Upper lobe of left lung (tissue), 6 donors: ENCODE results near the gene FA2H. TPM values are rescaled to one million over a fixed set of nuclear protein-coding genes. Genes with fewer than 3 reads are reported as not detected.
"Not testable (repeated sequence)": the region's sequence is repeated elsewhere in the genome, so short reads cannot be mapped to it uniquely, and the experiment has no call there.

ENCODE experiments used
- ATAC-seq, 2 donors: fragments of 200-7000 bp; cut with Tn5 transposase; one replicate each; pipeline ENCODE4 v1.9.1; 2022; ENCODE audit warnings: mild to moderate bottlenecking in 2 of 2, moderate library complexity in 2 of 2; ENCODE audit not compliant: low FRiP score in 2 of 2
- DNase-seq, 2 donors: peaks; one replicate each; pipeline ENCODE4 v3.0.0-alpha.2; 2019 to 2020
- H3K27ac ChIP-seq, 4 donors: fragments of 200-600 bp; sonication (generic); one replicate each; pipeline ENCODE4 v1.5.1; 2016 to 2019
- H3K27me3 ChIP-seq, 4 donors: fragments of 200-600 bp; sonication (generic); one replicate each; pipeline ENCODE4 v1.5.1; 2017 to 2019
- H3K36me3 ChIP-seq, 4 donors: fragments of 200-600 bp; sonication (generic); one replicate each; pipeline ENCODE4 v1.5.1; 2016 to 2019
- H3K4me1 ChIP-seq, 4 donors: fragments of 200-600 bp; sonication (generic); one replicate each; pipeline ENCODE4 v1.5.1; 2018 to 2019
- H3K4me3 ChIP-seq, 4 donors: fragments of 200-600 bp; sonication (generic); one replicate each; pipeline ENCODE4 v1.5.1; 2017 to 2019; ENCODE audit warnings: mild to moderate bottlenecking in 2 of 4, moderate library complexity in 1 of 4
- H3K9me3 ChIP-seq, 4 donors: fragments of 200-600 bp; sonication (generic); one replicate each; pipeline ENCODE4 v1.5.1; 2018 to 2019
- EP300 ChIP-seq, 4 donors: sonication (generic); formaldehyde crosslinking; IDR thresholded peaks; one replicate each; pipeline ENCODE4 v1.5.1; 2017; ENCODE audit warnings: antibody characterized with exemption in 4 of 4, control low read depth in 2 of 4
- POLR2A ChIP-seq, 4 donors: fragments of 450-650 bp; IDR thresholded peaks; one replicate each; pipeline ENCODE4 v1.5.1; 2016 to 2017; ENCODE audit warnings: antibody characterized with exemption in 4 of 4, mild to moderate bottlenecking in 2 of 4
- POLR2AphosphoS5 ChIP-seq, 2 donors: sonication (generic); formaldehyde crosslinking; IDR thresholded peaks; one replicate each; pipeline ENCODE4 v1.5.1; 2017; ENCODE audit warnings: antibody characterized with exemption in 2 of 2
- WGBS, 2 donors: methylation state at CpG; one replicate each; pipeline ENCODE4 v1.1.5; 2017 to 2018; 5-methylcytosine and 5-hydroxymethylcytosine counted together
- total RNA-seq, 6 donors: library from RNA; depleted of rRNA in 4 of 6; stranded (reverse); fragments of >200 nt in 4 of 6; gene quantifications; one replicate each; pipeline versions ENCODE4 v1.1.0 to v1.2.1, GENCODE V29; 2016 to 2021
- TF ChIP-seq, protein P1 (sequence below), 6 experiments: fragments of 450-650 bp in 4 of 6; fragments of 200-600 bp in 2 of 6; sonication (generic) in 2 of 6; IDR thresholded peaks; one replicate each; pipeline ENCODE4 v1.5.1; 2016 to 2019; ENCODE audit warnings: antibody characterized with exemption in 6 of 6
- donor health status: DM: no; HTN: no; CAD: no; lungs with moderate emphysema.
- donor health status: DM: no; HTN: yes; CAD: no; lungs with severe emphysema.

FA2H gene
- total RNA-seq, 6 donors from 2014 or later = 1.4 to 6.8 (median 2.3) TPM

- H3K9me3 ChIP-seq = no peaks in the 10 kb centered on the region
- ATAC-seq (no peak), DNase-seq (no peak)
- no peak overlapping the region for H3K27ac ChIP-seq
- H3K4me1 ChIP-seq = no peaks in the 10 kb centered on the region
- H3K4me3 ChIP-seq = no peak overlapping the region
- H3K27me3 ChIP-seq = no peaks in the 10 kb centered on the region
- WGBS, 2 donors = 84 to 89% methylated on average over 2 of the region's 2 CpGs
- H3K36me3 ChIP-seq = no peaks in the 10 kb centered on the region
- no peak for TF ChIP-seq POLR2A (IDR thresholded peaks at IDR 0.05)
- TF ChIP-seq, protein P1, sequence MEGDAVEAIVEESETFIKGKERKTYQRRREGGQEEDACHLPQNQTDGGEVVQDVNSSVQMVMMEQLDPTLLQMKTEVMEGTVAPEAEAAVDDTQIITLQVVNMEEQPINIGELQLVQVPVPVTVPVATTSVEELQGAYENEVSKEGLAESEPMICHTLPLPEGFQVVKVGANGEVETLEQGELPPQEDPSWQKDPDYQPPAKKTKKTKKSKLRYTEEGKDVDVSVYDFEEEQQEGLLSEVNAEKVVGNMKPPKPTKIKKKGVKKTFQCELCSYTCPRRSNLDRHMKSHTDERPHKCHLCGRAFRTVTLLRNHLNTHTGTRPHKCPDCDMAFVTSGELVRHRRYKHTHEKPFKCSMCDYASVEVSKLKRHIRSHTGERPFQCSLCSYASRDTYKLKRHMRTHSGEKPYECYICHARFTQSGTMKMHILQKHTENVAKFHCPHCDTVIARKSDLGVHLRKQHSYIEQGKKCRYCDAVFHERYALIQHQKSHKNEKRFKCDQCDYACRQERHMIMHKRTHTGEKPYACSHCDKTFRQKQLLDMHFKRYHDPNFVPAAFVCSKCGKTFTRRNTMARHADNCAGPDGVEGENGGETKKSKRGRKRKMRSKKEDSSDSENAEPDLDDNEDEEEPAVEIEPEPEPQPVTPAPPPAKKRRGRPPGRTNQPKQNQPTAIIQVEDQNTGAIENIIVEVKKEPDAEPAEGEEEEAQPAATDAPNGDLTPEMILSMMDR (IDR thresholded peaks at IDR 0.05) = no peak
- TF ChIP-seq POLR2AphosphoS5 (IDR thresholded peaks at IDR 0.05) = no peak
- TF ChIP-seq EP300 (IDR thresholded peaks at IDR 0.05) = no peak
Observed at GRCh38 chr16:74793571-74793970, 19.0 kb upstream of the FA2H start.

- H3K4me1 ChIP-seq = no peaks in the 10 kb centered on the region
- ATAC-seq (no peak), DNase-seq (no peak)
- no peak overlapping the region for H3K4me3 ChIP-seq
- WGBS, 2 donors = 85 to 88% methylated on average over 1 of the region's 1 CpG
- H3K36me3 ChIP-seq = no peaks in the 10 kb centered on the region
- TF ChIP-seq, protein P1 (IDR thresholded peaks at IDR 0.05) = no peak
- TF ChIP-seq EP300 (IDR thresholded peaks at IDR 0.05) = no peak
- no peak for TF ChIP-seq POLR2A (IDR thresholded peaks at IDR 0.05)
- no peak overlapping the region for H3K27ac ChIP-seq
- H3K9me3 ChIP-seq = no peaks in the 10 kb centered on the region
- no peaks in the 10 kb centered on the region for H3K27me3 ChIP-seq
Observed at GRCh38 chr16:74792225-74792624, 17.6 kb upstream of the FA2H start.

GRCh38 chr16:74791749-74792148, 17.1 kb upstream of the FA2H start:
- 93 to 100% methylated on average over 2 of the region's 2 CpGs for WGBS, 2 donors
- not testable (repeated sequence) for ATAC-seq

DNA sequence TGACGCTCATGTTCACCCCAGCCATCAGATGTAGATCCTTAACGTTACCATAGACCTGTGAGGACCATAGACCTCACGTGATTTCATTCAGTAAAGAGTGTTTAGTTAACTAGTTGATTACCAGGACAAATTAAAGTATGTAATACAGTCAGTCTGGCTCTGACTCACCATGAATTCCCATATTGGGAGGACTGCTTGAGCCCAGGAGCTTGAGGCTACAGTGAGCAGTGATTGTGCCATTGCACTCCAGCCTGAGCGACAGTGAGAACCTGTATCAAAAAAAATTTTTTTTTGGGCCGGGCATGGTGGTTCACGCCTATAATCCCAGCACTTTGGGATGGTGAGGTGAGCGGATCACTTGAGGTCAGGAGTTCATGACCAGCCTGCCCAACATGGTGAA, 13.5 kb upstream of the FA2H start:
- Histone ChIP-seq H3K27ac (no peak overlapping the region), H3K4me3 (no peak overlapping the region), H3K4me1 (no peaks in the 10 kb centered on the region), H3K9me3 (no peaks in the 10 kb centered on the region), H3K27me3 (no peaks in the 10 kb centered on the region), H3K36me3 (no peaks in the 10 kb centered on the region)
- ATAC-seq (no peak), DNase-seq (no peak)
- no peak for TF ChIP-seq POLR2AphosphoS5 (IDR thresholded peaks at IDR 0.05)
- TF ChIP-seq, protein P1 (IDR thresholded peaks at IDR 0.05) = no peak
- TF ChIP-seq EP300 (IDR thresholded peaks at IDR 0.05) = no peak
- TF ChIP-seq POLR2A (IDR thresholded peaks at IDR 0.05) = no peak
- WGBS, 2 donors = 68 to 69% methylated on average over 7 of the region's 7 CpGs

More at GRCh38 chr16:74791749-74792148, 17.1 kb upstream of the FA2H start:
- DNase-seq, H3K4me3 ChIP-seq, H3K27ac ChIP-seq, H3K27me3 ChIP-seq, H3K9me3 ChIP-seq, H3K4me1 ChIP-seq, H3K36me3 ChIP-seq: not testable (repeated sequence)

GRCh38 chr16:74785031-74785430, 10.4 kb upstream of the FA2H start:
- Histone ChIP-seq H3K36me3 (no peaks in the 10 kb centered on the region), H3K27me3 (no peaks in the 10 kb centered on the region), H3K9me3 (no peaks in the 10 kb centered on the region), H3K4me3 (no peak overlapping the region), H3K4me1 (no peaks in the 10 kb centered on the region), H3K27ac (no peak overlapping the region)
- TF ChIP-seq, protein P1 (IDR thresholded peaks at IDR 0.05) = no peak
- TF ChIP-seq POLR2A (IDR thresholded peaks at IDR 0.05) (no peak), EP300 (IDR thresholded peaks at IDR 0.05) (no peak), POLR2AphosphoS5 (IDR thresholded peaks at IDR 0.05) (no peak)
- WGBS, 2 donors = 71 to 76% methylated on average over 4 of the region's 4 CpGs
- DNase-seq (no peak), ATAC-seq (no peak)
